HG02759 (cell line): ENCODE data around the gene ZNF229.
"Not testable (repeated sequence)": the region's sequence is repeated elsewhere in the genome, so short reads cannot be mapped to it uniquely, and the experiment has no call there.

Source experiments
- ATAC-seq: cut with Tn5 transposase; IDR thresholded peaks from one replicate; pipeline ENCODE4 v1.9.1; 2021; ENCODE audit warnings: mild to moderate bottlenecking, moderate library complexity; ENCODE audit not compliant: unreplicated experiment

The ZNF229 gene

DNA sequence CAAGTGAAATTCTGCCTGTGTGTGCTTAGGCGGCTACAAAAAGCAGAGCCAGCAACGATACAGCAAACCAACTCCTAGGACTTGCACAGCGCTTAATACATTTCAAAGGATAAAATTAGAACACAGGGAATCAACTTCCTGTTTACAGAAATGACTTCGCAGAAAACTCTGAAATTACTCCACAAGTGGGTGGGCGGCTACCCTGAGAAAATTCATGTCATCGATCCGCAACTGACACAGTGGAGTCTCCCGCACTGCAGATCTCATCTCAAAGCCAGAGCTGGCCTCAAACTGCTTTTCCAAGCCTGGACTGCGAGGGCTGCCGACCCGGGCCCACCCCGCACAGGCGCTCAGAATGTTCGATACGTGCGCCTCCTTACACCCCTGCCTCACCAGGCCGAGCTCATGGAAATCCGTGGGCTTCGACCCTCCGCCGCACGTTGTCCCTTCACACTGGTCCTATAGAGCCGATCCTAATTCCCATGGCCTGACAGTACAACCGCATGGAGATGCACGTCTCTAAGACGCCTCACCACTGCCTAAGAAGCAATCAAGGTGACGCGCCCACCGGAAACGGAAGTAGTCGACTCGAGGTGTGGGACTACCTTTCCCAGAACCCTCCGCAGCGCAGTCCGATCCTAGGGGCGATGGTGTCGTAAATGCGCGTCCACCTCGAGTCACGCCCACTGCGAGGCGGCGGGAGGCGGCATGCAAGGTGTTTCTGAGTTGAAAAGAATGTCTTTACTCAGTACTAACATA lies at the start of gene ZNF229:
Gene ZNF229, minus strand, starts transcription at position 557 of the 759 bp plus-strand sequence. CDS start 5,625 bp downstream, outside the sequence.
- ATAC-seq = no peak

GRCh38 chr19:44496711-44497110 lies 48.4 kb upstream of the ZNF229 start:
- ATAC-seq = no peak

- ATAC-seq = no peak
Observed at GRCh38 chr19:44476559-44477408, 28.5 kb upstream of the ZNF229 start.

- not testable (repeated sequence) for ATAC-seq
Observed at GRCh38 chr19:44468730-44469129, 20.5 kb upstream of the ZNF229 start.

- not testable (repeated sequence) for ATAC-seq
Observed at GRCh38 chr19:44462600-44463286, 14.5 kb upstream of the ZNF229 start.

GRCh38 chr19:44456016-44456415 lies 7.7 kb upstream of the ZNF229 start:
- ATAC-seq = not testable (repeated sequence)

GRCh38 chr19:44455100-44455499 lies 6.8 kb upstream of the ZNF229 start:
- no peak for ATAC-seq

- no peak for ATAC-seq
Observed at GRCh38 chr19:44452367-44452766, 4.1 kb upstream of the ZNF229 start.

DNA sequence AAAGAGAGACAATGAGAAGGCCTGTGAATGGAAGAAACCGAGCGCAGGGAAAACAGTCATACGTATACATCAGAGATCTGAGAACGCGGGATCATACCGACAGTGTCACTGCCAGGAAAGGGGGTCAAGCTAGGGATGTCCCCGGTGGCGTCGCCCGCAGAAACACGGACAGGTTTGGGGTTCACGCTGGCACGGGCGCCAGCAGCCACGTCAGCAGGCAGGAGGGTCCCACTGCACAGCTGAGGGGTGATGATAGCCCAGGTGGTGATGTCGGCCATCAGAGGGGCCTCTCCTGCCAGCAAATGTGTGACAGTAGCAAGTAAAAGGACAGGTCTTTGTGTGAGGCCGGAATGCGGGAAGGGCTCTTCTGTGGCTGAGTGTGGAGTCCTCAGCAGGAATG lies 3.4 kb upstream of the ZNF229 start:
- no peak for ATAC-seq

- no peak for ATAC-seq
Observed at GRCh38 chr19:44438441-44438840, 9.8 kb downstream of the ZNF229 start.

- no peak for ATAC-seq
Observed at GRCh38 chr19:44435441-44435840, 12.8 kb downstream of the ZNF229 start.

DNA sequence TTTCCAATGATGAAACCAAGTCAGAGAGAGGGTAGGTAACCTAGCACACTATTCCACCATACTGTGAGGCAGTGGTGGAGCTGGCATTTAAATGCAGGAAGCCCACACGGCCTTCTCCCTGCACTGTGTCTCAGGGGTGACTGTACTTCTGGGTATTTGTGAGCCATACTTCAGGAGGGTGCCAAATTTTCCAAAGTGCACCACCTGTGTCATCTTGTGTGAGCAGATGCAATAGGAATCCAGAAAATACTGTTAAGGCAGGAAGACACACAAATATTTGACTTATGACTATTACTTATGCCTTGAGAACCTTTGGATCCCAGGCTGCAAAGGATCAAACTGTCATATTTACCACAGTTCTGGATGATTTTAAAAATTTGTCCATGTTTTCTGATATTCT lies 17.3 kb downstream of the ZNF229 start:
- no peak for ATAC-seq

DNA sequence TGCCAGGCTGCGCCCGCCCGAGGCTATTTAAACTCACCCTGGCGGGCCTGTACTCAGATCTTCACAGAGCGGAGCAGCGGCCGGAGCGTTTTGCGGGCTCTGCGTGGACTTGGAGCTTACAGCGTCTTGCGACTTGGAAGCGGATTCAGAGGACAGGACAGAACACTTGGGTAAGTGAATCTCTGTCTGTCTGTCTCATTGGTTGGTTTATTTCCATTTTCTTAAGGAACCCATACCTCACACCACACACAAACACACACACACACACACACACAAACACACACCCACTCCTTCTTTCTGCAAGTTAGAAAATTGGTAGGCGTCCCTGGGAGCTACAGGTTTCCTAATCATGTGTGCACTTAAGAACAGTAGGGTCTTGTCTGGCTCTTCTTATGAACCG lies 32.7 kb downstream of the ZNF229 start:
- not testable (repeated sequence) for ATAC-seq

- no peak for ATAC-seq
Observed at GRCh38 chr19:44401139-44402115, 46.8 kb downstream of the ZNF229 start, which contains the start of gene ZNF285. Gene ZNF285, minus strand, starts transcription at chr19:44401608. Its CDS starts 4,395 bp downstream, at chr19:44397213.

GRCh38 chr19:44389268-44389667 lies 59.0 kb downstream of the ZNF229 start:
- not testable (repeated sequence) for ATAC-seq
